HFF-Myc (cell line): ENCODE results near the gene ESAM.
A peak's percentile ranks its signal among the peaks of the same experiment; 100 is the strongest.

Experiments
- DNase-seq: peaks from one replicate; pipeline ENCODE4 v3.0.0-alpha.2; 2011; ENCODE audit warnings: low read depth; ENCODE audit errors: extremely low read depth
- H3K4me3 ChIP-seq: replicated peaks from 2 replicates; pipeline ENCODE4 v1.5.1; 2011; ENCODE audit warnings: low read depth, mild to moderate bottlenecking, control low read depth, low read length
- TF ChIP-seq, protein P1 (sequence below): IDR thresholded peaks from 2 replicates; pipeline ENCODE4 v1.5.1; 2012; ENCODE audit warnings: mild to moderate bottlenecking, low read depth, low read length, control low read depth; ENCODE audit errors: missing control alignments

ESAM gene

DNA sequence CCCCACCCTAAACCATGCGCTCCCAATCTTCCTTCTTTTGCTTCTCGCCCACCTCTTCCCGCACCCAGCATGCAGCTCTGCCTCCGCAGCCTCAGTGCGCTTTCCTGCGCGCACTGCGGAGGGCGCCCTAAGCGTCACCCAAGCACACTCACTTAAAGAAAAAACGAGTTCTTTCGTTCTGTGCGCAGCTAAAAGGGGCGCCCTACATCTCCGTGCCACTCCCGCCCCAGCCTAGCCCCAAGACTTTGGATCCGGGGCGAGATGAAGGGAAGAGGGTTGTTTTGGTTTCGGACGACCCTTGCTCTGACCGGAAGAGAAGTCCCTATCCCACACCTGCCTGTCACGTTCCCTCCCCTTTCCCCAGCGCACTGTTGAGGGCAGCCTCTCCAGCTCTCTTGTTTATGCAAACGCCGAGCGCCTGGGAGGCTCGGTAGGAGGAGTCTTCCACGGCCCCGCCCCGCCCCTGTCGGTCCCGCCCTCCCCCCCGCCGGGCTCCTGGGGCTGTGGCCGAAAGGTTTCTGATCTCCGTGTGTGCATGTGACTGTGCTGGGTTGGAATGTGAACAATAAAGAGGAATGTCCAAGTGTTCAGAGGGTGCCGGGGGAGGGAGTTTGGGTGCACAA is 15.4 kb downstream of the ESAM start:
- DNase-seq = peak; percentile 9
- H3K4me3 ChIP-seq = peak overlapping the region; percentile 49
- TF ChIP-seq, protein P1, sequence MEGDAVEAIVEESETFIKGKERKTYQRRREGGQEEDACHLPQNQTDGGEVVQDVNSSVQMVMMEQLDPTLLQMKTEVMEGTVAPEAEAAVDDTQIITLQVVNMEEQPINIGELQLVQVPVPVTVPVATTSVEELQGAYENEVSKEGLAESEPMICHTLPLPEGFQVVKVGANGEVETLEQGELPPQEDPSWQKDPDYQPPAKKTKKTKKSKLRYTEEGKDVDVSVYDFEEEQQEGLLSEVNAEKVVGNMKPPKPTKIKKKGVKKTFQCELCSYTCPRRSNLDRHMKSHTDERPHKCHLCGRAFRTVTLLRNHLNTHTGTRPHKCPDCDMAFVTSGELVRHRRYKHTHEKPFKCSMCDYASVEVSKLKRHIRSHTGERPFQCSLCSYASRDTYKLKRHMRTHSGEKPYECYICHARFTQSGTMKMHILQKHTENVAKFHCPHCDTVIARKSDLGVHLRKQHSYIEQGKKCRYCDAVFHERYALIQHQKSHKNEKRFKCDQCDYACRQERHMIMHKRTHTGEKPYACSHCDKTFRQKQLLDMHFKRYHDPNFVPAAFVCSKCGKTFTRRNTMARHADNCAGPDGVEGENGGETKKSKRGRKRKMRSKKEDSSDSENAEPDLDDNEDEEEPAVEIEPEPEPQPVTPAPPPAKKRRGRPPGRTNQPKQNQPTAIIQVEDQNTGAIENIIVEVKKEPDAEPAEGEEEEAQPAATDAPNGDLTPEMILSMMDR = peak; percentile 41

DNA sequence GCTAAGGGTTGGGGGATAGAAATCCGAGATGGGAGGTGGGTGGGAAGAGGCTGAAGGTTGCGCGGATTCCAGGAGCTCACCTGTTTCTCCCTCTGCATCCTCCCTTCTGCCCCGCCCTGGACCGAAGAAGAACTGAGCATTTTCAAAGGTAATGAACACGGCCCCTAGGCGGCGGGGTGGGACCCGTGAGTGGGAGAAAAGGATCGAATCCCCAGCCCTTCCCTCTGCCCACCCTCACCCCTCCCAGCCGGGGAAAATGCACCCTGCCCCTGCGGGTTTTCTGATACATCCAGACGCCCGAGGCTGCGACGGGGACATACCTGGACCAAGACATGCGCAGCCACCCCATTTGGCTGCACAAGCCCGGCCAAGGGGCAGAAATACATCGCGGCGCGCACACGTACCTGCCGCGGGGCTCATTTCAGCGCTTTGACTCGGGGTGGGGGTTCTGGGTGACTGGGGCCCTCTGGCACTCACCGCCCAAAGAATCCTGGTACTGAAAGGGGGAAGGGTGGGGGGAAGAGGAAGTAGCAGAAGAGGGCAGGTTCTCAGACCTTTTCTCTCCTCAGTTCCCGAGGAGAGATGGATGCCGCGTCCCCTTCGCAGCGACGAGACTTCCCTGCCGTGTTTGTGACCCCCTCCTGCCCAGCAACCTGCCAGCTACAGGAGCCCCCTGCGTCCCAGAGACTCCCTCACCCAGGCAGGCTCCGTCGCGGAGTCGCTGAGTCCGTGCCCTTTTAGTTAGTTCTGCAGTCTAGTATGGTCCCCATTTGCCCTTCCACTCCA is 16.1 kb downstream of the ESAM start:
- DNase-seq = no peak
- TF ChIP-seq, protein P1 = no peak
- H3K4me3 ChIP-seq = peak overlapping the region; percentile 49

- TF ChIP-seq, protein P1 = no peak
- DNase-seq = no peak
- no peak overlapping the region for H3K4me3 ChIP-seq
These were observed 16.7 kb downstream of the ESAM start for GRCh38 chr11:124745270-124745834.

- no peak overlapping the region for H3K4me3 ChIP-seq
- DNase-seq = no peak
- TF ChIP-seq, protein P1 = no peak
These were observed 19.0 kb downstream of the ESAM start for GRCh38 chr11:124743050-124743449.

DNA sequence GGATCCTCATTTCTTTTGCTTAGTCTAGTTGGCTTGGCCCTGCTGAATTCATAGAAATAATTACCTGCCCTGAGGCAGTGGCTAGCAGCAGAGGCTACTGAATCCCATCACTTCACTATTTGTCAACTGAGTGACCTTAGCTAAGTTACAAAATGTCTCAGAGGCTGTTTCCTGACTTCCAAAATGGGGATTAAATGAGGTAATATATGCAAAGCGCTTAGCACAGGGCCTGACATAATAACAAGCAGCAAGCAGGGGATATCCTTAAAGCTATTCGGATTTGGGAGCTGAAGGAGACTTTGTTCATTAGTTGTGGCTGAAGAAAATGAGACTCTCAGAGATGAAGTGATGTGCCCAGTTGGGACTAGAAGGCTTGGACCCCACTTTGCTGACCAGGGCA is 19.5 kb downstream of the ESAM start:
- TF ChIP-seq, protein P1 = no peak
- H3K4me3 ChIP-seq = no peak overlapping the region
- no peak for DNase-seq

DNA sequence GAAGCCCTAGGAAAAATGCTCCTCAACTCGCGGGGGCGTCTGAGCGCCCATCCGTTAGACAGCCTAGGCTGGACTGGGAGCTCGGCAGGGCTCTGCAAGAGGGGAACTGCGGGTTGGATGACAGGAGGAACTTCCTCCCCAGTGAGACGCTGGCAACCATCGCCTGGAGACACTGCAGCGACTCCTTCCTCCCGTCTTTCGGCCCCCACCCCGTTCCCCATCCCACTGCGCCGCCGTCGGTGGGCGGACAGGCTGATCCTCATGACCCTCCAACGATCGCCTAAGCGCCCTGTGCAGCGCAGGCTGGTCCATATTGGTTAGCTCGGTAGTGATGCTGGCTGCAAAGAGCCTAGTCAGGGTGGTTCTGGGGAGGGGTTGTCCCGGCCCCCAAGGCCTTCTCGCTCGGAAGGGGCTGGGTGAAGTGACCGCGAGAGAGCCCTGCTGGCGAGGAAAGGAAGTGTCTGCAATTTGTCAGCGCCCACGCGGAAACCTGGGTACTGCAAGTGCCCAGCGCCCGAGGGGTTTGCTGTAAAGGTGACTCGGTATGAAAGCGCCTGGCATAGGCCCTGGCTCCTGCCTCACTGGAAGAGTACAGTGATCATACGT is 21.7 kb downstream of the ESAM start:
- TF ChIP-seq, protein P1 = peak; percentile 29
- DNase-seq = no peak
- peak overlapping the region; percentile 52 for H3K4me3 ChIP-seq
